Stimulated activated memory B cell treated with anti-CD40 and anti-IgM and Interleukin-4, amounts not matched to agents 10 μg/mL and 1 μg/mL and 100 μg/mL, for 72 hours (primary cell): ENCODE results near the gene HMCN1.

Source experiments
- ATAC-seq: fragments of 150-1000 bp; cut with Tn5 transposase; 2 replicates; pipeline ENCODE4 v1.10.0; 2021
- H3K27ac Mint-ChIP-seq: one replicate; pipeline ENCODE4 v1.8.0; 2022; ENCODE audit warnings: mild to moderate bottlenecking, mixed read lengths
- H3K27me3 Mint-ChIP-seq: one replicate; pipeline ENCODE4 v1.8.0; 2022; ENCODE audit warnings: mixed read lengths
- H3K36me3 Mint-ChIP-seq: one replicate; pipeline ENCODE4 v1.8.0; 2022; ENCODE audit warnings: mixed read lengths
- H3K4me1 Mint-ChIP-seq: one replicate; pipeline ENCODE4 v1.8.0; 2022; ENCODE audit warnings: mixed read lengths
- H3K4me3 Mint-ChIP-seq: one replicate; pipeline ENCODE4 v1.8.0; 2022; ENCODE audit warnings: mild to moderate bottlenecking, moderate library complexity, mixed read lengths
- H3K9me3 Mint-ChIP-seq: one replicate; pipeline ENCODE4 v1.8.0; 2022; ENCODE audit warnings: mixed read lengths

The HMCN1 gene

GRCh38 chr1:186089940-186090339 is 355.7 kb downstream of the HMCN1 start:
- Mint-ChIP-seq H3K9me3 (no peaks in the 10 kb centered on the region), H3K4me3 (no peak overlapping the region), H3K27ac (no peak overlapping the region), H3K27me3 (no peaks in the 10 kb centered on the region), H3K36me3 (no peaks in the 10 kb centered on the region), H3K4me1 (no peaks in the 10 kb centered on the region)
- no peak for ATAC-seq

DNA sequence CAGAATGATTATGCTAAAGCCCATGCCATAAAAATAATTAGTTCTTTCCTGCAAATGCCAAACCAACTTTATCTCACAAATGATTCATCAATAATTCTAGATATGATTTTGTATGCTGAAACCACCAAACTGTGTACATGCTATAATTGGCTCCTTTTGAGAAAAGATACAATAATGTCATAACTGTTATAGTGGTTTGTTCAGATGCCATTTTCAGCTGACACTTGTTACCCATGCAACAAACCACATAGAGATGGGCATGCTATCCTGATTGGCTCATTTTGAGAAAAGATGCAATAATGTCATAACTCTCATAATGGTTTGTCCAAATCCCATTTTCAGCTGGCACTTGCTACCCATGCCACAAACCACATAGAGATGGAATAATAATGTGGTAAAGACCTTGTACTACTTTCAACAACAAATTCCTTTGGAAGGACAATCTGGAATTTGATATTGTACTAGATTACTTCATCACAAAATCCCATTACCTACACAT is 357.1 kb downstream of the HMCN1 start:
- no peak overlapping the region for H3K4me3 Mint-ChIP-seq
- ATAC-seq, result no peak
- no peak overlapping the region for H3K27ac Mint-ChIP-seq
- no peaks in the 10 kb centered on the region for H3K36me3 Mint-ChIP-seq
- H3K9me3 Mint-ChIP-seq, result no peaks in the 10 kb centered on the region
- no peaks in the 10 kb centered on the region for H3K4me1 Mint-ChIP-seq
- H3K27me3 Mint-ChIP-seq, result no peaks in the 10 kb centered on the region

DNA sequence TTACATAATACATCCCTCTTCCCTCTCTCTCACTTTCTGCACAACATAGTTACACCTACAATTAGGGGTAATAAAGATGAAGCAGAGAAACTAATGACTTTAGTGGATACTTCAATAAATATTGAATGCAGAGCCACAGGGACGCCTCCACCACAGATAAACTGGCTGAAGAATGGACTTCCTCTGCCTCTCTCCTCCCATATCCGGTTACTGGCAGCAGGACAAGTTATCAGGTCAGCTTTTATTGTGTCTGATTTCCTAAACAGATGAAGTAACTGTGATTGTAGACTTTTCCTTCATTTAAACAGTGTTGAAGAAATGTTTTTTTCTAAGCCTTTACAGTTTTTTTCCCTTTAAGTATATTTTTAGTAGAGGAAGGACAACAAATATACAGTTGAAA is 359.2 kb downstream of the HMCN1 start:
- no peak for ATAC-seq
- Mint-ChIP-seq H3K27me3 (no peaks in the 10 kb centered on the region), H3K9me3 (no peaks in the 10 kb centered on the region), H3K4me1 (no peaks in the 10 kb centered on the region), H3K4me3 (no peak overlapping the region), H3K36me3 (no peaks in the 10 kb centered on the region), H3K27ac (no peak overlapping the region)

DNA sequence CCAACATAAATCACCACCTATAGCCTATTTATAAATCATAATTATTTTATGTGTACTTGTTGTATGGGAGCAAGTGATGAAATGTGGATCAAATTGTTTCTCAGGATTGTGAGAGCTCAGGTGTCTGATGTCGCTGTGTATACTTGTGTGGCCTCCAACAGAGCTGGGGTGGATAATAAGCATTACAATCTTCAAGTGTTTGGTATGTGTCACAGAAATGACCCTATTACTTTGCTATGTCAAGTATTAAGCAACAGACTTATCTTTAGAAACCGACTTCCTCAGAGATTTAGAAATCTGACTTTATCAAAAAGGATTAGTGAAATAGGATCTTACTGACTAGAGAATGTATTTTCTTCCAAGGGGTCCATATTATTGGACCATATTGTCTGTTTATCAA is 360.0 kb downstream of the HMCN1 start:
- H3K9me3 Mint-ChIP-seq, result no peaks in the 10 kb centered on the region
- no peak for ATAC-seq
- H3K4me1 Mint-ChIP-seq, result peaks cover 7% of the 10 kb centered on the region
- H3K27me3 Mint-ChIP-seq, result no peaks in the 10 kb centered on the region
- H3K4me3 Mint-ChIP-seq, result no peak overlapping the region
- no peaks in the 10 kb centered on the region for H3K36me3 Mint-ChIP-seq
- H3K27ac Mint-ChIP-seq, result no peak overlapping the region

DNA sequence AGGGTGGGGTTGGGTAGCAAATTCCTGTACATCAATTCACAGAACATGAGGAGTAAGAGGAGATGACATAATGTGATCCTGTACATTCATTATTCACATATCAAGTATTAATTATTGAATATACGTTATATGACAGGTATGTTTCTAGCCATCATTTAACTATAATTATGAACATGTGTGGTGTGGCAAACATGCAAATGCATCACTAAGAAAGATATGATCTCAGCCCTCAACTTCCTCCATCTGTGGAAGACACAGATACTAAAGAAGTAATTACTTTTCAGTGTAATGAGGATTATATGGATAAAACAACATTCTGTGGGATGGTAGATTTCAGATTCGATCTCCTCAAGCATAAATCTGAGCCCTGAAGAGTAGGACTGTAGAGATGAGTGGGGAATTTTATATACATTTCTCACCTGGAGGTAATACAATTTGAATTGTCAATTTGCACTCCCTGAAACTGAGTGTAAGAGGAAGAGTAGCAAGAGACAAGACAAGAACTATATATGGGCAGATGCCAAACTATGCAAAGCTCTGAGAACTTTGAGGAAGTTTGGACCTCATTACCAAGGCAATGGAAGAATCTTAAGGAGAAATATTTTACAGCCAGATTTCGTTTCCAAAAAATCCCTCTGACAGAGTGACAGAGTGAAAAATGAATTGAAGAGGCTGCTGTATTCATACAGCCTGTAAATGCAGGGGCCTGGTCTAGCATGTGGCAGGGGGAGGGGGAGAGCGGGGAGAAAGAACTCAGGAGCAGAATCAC is 365.3 kb downstream of the HMCN1 start:
- Mint-ChIP-seq H3K9me3 (no peaks in the 10 kb centered on the region), H3K4me3 (no peak overlapping the region), H3K36me3 (no peaks in the 10 kb centered on the region), H3K27ac (no peak overlapping the region), H3K27me3 (no peaks in the 10 kb centered on the region), H3K4me1 (peaks cover 23% of the 10 kb centered on the region)
- no peak for ATAC-seq

DNA sequence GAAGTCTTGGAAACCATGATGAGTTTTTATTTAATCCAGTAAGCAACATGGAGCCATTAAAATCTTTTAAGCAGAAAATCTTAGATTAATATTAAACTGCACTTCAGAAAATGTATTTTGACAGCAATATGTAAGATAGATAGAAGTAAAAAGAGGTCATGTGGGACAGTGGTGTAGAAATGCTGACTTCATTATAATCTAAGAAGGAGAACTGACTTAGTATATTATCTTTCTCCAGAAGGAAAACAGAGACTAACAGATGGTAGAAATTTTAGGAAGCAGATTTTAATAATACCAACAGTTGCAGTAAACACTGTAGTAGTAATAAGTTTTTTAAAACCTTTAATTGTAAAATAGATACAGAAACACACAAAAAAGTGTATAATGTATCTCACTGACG is 367.9 kb downstream of the HMCN1 start:
- ATAC-seq, result no peak
- no peaks in the 10 kb centered on the region for H3K9me3 Mint-ChIP-seq
- H3K27ac Mint-ChIP-seq, result no peak overlapping the region
- H3K4me3 Mint-ChIP-seq, result no peak overlapping the region
- H3K36me3 Mint-ChIP-seq, result no peaks in the 10 kb centered on the region
- peaks cover 23% of the 10 kb centered on the region for H3K4me1 Mint-ChIP-seq
- no peaks in the 10 kb centered on the region for H3K27me3 Mint-ChIP-seq

GRCh38 chr1:186102547-186103148 is 368.5 kb downstream of the HMCN1 start:
- no peak for ATAC-seq
- Mint-ChIP-seq H3K36me3 (no peaks in the 10 kb centered on the region), H3K4me1 (peaks cover 23% of the 10 kb centered on the region), H3K27ac (no peak overlapping the region), H3K9me3 (no peaks in the 10 kb centered on the region), H3K4me3 (no peak overlapping the region), H3K27me3 (no peaks in the 10 kb centered on the region)

DNA sequence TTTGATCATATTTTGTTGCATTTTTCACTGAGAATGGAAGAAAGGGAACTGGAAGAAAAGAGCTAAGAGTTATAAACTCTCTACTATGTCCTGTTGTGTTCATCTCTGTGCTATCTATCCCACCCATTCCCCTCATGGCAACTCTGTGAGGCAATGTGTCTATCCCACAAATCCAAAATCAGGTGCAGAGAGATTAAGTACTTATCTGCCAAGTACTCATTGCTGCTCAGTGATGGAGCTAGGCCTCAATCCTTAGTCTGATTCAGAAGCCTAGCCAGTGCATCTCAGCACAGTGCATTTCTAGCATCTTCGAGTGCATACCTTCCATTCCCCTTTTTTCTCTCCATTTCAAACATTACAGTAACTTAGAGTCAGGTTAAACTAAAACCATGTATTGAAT is 370.3 kb downstream of the HMCN1 start:
- no peak overlapping the region for H3K4me3 Mint-ChIP-seq
- H3K27me3 Mint-ChIP-seq, result no peaks in the 10 kb centered on the region
- H3K4me1 Mint-ChIP-seq, result peaks cover 18% of the 10 kb centered on the region
- no peak overlapping the region for H3K27ac Mint-ChIP-seq
- no peaks in the 10 kb centered on the region for H3K36me3 Mint-ChIP-seq
- no peaks in the 10 kb centered on the region for H3K9me3 Mint-ChIP-seq
- ATAC-seq, result no peak

- H3K9me3 Mint-ChIP-seq, result peaks cover 4% of the 10 kb centered on the region
- peaks cover 19% of the 10 kb centered on the region for H3K4me1 Mint-ChIP-seq
- no peak overlapping the region for H3K4me3 Mint-ChIP-seq
- no peaks in the 10 kb centered on the region for H3K36me3 Mint-ChIP-seq
- no peaks in the 10 kb centered on the region for H3K27me3 Mint-ChIP-seq
- no peak for ATAC-seq
- H3K27ac Mint-ChIP-seq, result no peak overlapping the region
Measured at GRCh38 chr1:186112280-186112679, 378.1 kb downstream of the HMCN1 start.

- peaks cover 4% of the 10 kb centered on the region for H3K9me3 Mint-ChIP-seq
- H3K4me1 Mint-ChIP-seq, result peaks cover 19% of the 10 kb centered on the region
- no peak overlapping the region for H3K27ac Mint-ChIP-seq
- no peak for ATAC-seq
- no peaks in the 10 kb centered on the region for H3K36me3 Mint-ChIP-seq
- H3K4me3 Mint-ChIP-seq, result no peak overlapping the region
- no peaks in the 10 kb centered on the region for H3K27me3 Mint-ChIP-seq
Measured at GRCh38 chr1:186113461-186113860, 379.3 kb downstream of the HMCN1 start.

GRCh38 chr1:186118724-186119123 is 384.5 kb downstream of the HMCN1 start:
- H3K9me3 Mint-ChIP-seq, result no peaks in the 10 kb centered on the region
- no peaks in the 10 kb centered on the region for H3K27me3 Mint-ChIP-seq
- no peaks in the 10 kb centered on the region for H3K36me3 Mint-ChIP-seq
- no peak for ATAC-seq
- no peak overlapping the region for H3K4me3 Mint-ChIP-seq
- H3K27ac Mint-ChIP-seq, result no peak overlapping the region
- no peaks in the 10 kb centered on the region for H3K4me1 Mint-ChIP-seq

- ATAC-seq, result no peak
Measured at GRCh38 chr1:186122837-186123236, 388.6 kb downstream of the HMCN1 start.

DNA sequence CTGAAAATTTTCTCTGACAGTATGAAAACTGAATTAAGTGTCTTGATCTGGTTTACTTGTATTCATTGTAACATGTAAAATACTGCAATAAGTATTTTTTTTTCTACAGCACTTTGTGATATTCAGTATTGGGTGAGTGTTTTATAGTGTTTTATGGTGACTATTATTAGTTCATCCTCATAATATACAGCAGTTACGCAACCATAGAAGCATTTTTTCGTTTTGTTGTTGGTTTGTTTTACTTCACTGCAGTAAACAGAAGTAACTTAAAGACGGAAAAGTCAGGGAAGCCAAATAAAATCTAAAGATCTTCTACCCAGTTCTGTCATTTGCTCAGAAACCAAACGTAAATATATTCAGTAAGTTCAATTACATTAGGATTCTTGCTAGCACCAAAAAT is 390.8 kb downstream of the HMCN1 start:
- ATAC-seq, result no peak
- no peak overlapping the region for H3K27ac Mint-ChIP-seq
- no peaks in the 10 kb centered on the region for H3K27me3 Mint-ChIP-seq
- no peaks in the 10 kb centered on the region for H3K4me1 Mint-ChIP-seq
- H3K36me3 Mint-ChIP-seq, result no peaks in the 10 kb centered on the region
- H3K9me3 Mint-ChIP-seq, result no peaks in the 10 kb centered on the region
- H3K4me3 Mint-ChIP-seq, result no peak overlapping the region

More at GRCh38 chr1:186122837-186123236, 388.6 kb downstream of the HMCN1 start:
- Mint-ChIP-seq H3K9me3 (no peaks in the 10 kb centered on the region), H3K27me3 (no peaks in the 10 kb centered on the region), H3K4me3 (no peak overlapping the region), H3K4me1 (no peaks in the 10 kb centered on the region), H3K36me3 (no peaks in the 10 kb centered on the region), H3K27ac (no peak overlapping the region)

DNA sequence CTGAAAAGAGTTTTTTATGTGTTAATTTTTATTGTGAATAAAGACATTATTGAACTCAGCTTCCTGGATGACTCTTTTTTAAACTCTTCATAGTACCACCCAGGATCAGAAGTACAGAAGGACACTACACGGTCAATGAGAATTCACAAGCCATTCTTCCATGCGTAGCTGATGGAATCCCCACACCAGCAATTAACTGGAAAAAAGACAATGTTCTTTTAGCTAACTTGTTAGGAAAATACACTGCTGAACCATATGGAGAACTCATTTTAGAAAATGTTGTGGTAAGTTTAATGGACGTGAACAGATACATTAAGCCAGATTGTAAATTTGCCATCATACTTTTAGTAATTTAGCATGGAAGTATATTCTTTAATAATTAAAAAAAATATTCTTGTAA is 391.3 kb downstream of the HMCN1 start:
- Mint-ChIP-seq H3K4me1 (no peaks in the 10 kb centered on the region), H3K9me3 (no peaks in the 10 kb centered on the region), H3K4me3 (no peak overlapping the region), H3K27me3 (no peaks in the 10 kb centered on the region), H3K36me3 (no peaks in the 10 kb centered on the region), H3K27ac (no peak overlapping the region)
- no peak for ATAC-seq

DNA sequence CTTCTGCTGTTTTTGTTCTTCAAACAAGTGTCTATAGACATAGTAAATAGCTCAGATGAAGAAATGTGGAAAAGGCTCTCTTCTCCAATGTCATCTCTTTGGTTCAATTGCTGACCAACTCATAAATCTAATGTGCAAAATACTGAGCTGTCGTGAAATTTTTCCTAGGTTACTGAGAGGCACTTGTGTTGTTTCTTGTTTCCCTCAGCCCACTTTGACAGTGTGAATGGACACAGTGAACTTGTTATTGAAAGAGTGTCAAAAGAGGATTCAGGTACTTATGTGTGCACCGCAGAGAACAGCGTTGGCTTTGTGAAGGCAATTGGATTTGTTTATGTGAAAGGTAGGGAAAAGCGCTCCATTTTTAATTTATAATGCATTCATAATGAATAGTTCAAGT is 395.6 kb downstream of the HMCN1 start:
- H3K9me3 Mint-ChIP-seq, result no peaks in the 10 kb centered on the region
- H3K36me3 Mint-ChIP-seq, result no peaks in the 10 kb centered on the region
- no peaks in the 10 kb centered on the region for H3K27me3 Mint-ChIP-seq
- no peaks in the 10 kb centered on the region for H3K4me1 Mint-ChIP-seq
- ATAC-seq, result no peak
- no peak overlapping the region for H3K4me3 Mint-ChIP-seq
- H3K27ac Mint-ChIP-seq, result no peak overlapping the region

DNA sequence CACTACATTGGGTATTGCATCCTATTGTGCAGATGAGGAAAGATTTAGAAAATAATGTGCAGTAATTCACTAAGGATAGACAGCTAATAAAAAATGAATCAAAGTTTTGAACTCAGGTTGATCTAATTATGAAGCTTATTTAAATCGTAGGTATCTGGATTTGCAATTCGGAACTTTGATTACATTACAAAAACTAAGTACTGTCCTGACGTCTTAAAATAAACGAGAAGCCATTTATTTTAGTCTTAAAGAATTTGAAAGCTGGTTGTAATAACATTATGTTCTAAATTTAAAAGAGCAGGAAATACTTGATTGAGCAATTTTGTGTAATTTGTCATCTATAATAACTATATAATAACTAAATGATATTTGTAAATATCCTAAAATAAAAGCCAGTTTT is 404.9 kb downstream of the HMCN1 start:
- Mint-ChIP-seq H3K9me3 (no peaks in the 10 kb centered on the region), H3K27ac (no peak overlapping the region), H3K4me3 (no peak overlapping the region), H3K36me3 (no peaks in the 10 kb centered on the region), H3K4me1 (no peaks in the 10 kb centered on the region), H3K27me3 (no peaks in the 10 kb centered on the region)
- no peak for ATAC-seq
